Neural progenitor cell (in vitro differentiated cells): Measurements from ENCODE around the gene RABGGTA. TPM values are rescaled to one million over a fixed set of nuclear protein-coding genes. Genes with fewer than 3 reads are reported as not detected.

Experiments
- DNase-seq: peaks from one replicate; pipeline ENCODE4 v3.0.0-alpha.2; 2016; ENCODE audit warnings: low spot score
- H2AFZ ChIP-seq: fragments of 200-600 bp; sonication (generic); replicated peaks from 2 replicates; pipeline ENCODE4 v1.6.1; 2016; ENCODE audit warnings: antibody characterized with exemption
- H3F3A ChIP-seq: fragments of 200-600 bp; sonication (generic); 2 replicates; pipeline ENCODE4 v1.6.1; 2016; ENCODE audit warnings: antibody characterized with exemption, low read depth
- H3K27ac ChIP-seq: fragments of 200-600 bp; sonication (generic); 2 replicates; pipeline ENCODE4 v1.5.1; 2016; ENCODE audit warnings: mild to moderate bottlenecking
- H3K27me3 ChIP-seq: fragments of 200-600 bp; sonication (generic); 2 replicates; pipeline ENCODE4 v1.6.1; 2016; ENCODE audit warnings: mild to moderate bottlenecking, moderate library complexity
- H3K36me3 ChIP-seq: fragments of 200-600 bp; sonication (generic); 2 replicates; pipeline ENCODE4 v1.5.1; 2016
- H3K4me1 ChIP-seq: fragments of 200-600 bp; sonication (generic); 2 replicates; pipeline ENCODE4 v1.6.1; 2016; ENCODE audit warnings: mixed run types
- H3K4me2 ChIP-seq: fragments of 200-600 bp; sonication (generic); 2 replicates; pipeline ENCODE4 v1.6.1; 2016
- H3K4me3 ChIP-seq: fragments of 200-600 bp; sonication (generic); 2 replicates; pipeline ENCODE4 v1.5.1; 2016
- H3K79me2 ChIP-seq: fragments of 200-600 bp; sonication (generic); 2 replicates; pipeline ENCODE4 v1.6.1; 2016; ENCODE audit warnings: low read depth
- H3K9ac ChIP-seq: fragments of 200-600 bp; sonication (generic); 2 replicates; pipeline ENCODE4 v1.6.1; 2016
- H3K9me3 ChIP-seq: fragments of 200-600 bp; sonication (generic); 2 replicates; pipeline ENCODE4 v1.5.1; 2016; ENCODE audit warnings: low read depth
- H4K20me1 ChIP-seq: fragments of 200-600 bp; sonication (generic); 2 replicates; pipeline ENCODE4 v1.6.1; 2016; ENCODE audit warnings: low read depth
- H3K27ac Mint-ChIP-seq: 3 replicates; pipeline ENCODE4 v1.8.0; 2021; ENCODE audit warnings: mixed read lengths
- H3K27me3 Mint-ChIP-seq: 2 replicates; pipeline ENCODE4 v1.8.0; 2022; ENCODE audit warnings: low read depth, mild to moderate bottlenecking, inconsistent platforms, moderate library complexity, mixed read lengths; ENCODE audit not compliant: insufficient read depth
- H3K36me3 Mint-ChIP-seq: 3 replicates; pipeline ENCODE4 v1.8.0; 2021; ENCODE audit warnings: mixed read lengths
- H3K4me1 Mint-ChIP-seq: 3 replicates; pipeline ENCODE4 v1.8.0; 2021; ENCODE audit warnings: mixed read lengths
- H3K4me3 Mint-ChIP-seq: 3 replicates; pipeline ENCODE4 v1.8.0; 2021; ENCODE audit warnings: mild to moderate bottlenecking, moderate library complexity, mixed read lengths
- H3K9me3 Mint-ChIP-seq: 3 replicates; pipeline ENCODE4 v1.8.0; 2020; ENCODE audit warnings: mixed read lengths
- CTCF ChIP-seq: fragments of 200-600 bp; sonication (generic); IDR thresholded peaks from 2 replicates; pipeline ENCODE4 v1.5.1; 2017; ENCODE audit warnings: antibody characterized with exemption, mild to moderate bottlenecking
- EZH2 ChIP-seq: fragments of 200-600 bp; sonication (generic); IDR thresholded peaks from 2 replicates; pipeline ENCODE4 v1.6.1; 2017; ENCODE audit warnings: antibody characterized with exemption, mild to moderate bottlenecking, moderate library complexity
- EZH2phosphoT487 ChIP-seq: fragments of 200-600 bp; sonication (generic); IDR thresholded peaks from 2 replicates; pipeline ENCODE4 v1.6.1; 2017; ENCODE audit warnings: antibody characterized with exemption
- total RNA-seq: library from RNA; depleted of rRNA; stranded (reverse); fragments of >200 nt; gene quantifications from 2 replicates; pipeline ENCODE4 v1.2.3, GENCODE V29; 2015; ENCODE audit warnings: low replicate concordance

Gene RABGGTA
- total RNA-seq, 1 donor from 2014 or later: 7.1 TPM

GRCh38 chr14:24290746-24291145, 19.3 kb upstream of the RABGGTA start:
- Mint-ChIP-seq H3K9me3 (no peaks in the 10 kb centered on the region), H3K27me3 (no peaks in the 10 kb centered on the region), H3K4me3 (no peak overlapping the region), H3K4me1 (no peaks in the 10 kb centered on the region), H3K36me3 (peaks cover 7% of the 10 kb centered on the region), H3K27ac (no peak overlapping the region)
- no peak overlapping the region for H3K4me2 ChIP-seq
- TF ChIP-seq EZH2: no peak
- no peak for TF ChIP-seq CTCF
- TF ChIP-seq EZH2phosphoT487: no peak
- H2AFZ ChIP-seq: no peak overlapping the region
- H3K79me2 ChIP-seq: no peaks in the 10 kb centered on the region
- no peaks in the 10 kb centered on the region for H3F3A ChIP-seq
- peak overlapping the region; percentile 13 for H3K9ac ChIP-seq
- H3K27ac ChIP-seq: no peak overlapping the region
- H3K9me3 ChIP-seq: no peaks in the 10 kb centered on the region
- H3K27me3 ChIP-seq: no peaks in the 10 kb centered on the region
- no peak for DNase-seq
- no peak overlapping the region for H3K4me3 ChIP-seq
- no peaks in the 10 kb centered on the region for H3K4me1 ChIP-seq
- no peaks in the 10 kb centered on the region for H4K20me1 ChIP-seq
- H3K36me3 ChIP-seq: no peaks in the 10 kb centered on the region

- H3K27ac ChIP-seq: no peak overlapping the region
- no peak for TF ChIP-seq CTCF
- TF ChIP-seq EZH2: no peak
- no peak for TF ChIP-seq EZH2phosphoT487
- H3K36me3 ChIP-seq: no peaks in the 10 kb centered on the region
- H3K9me3 ChIP-seq: no peaks in the 10 kb centered on the region
- Mint-ChIP-seq H3K27ac (no peak overlapping the region), H3K27me3 (peaks cover 2% of the 10 kb centered on the region), H3K4me1 (no peaks in the 10 kb centered on the region), H3K9me3 (no peaks in the 10 kb centered on the region), H3K36me3 (peaks cover 7% of the 10 kb centered on the region), H3K4me3 (no peak overlapping the region)
- H3K4me1 ChIP-seq: no peaks in the 10 kb centered on the region
- H3K4me2 ChIP-seq: no peak overlapping the region
- no peaks in the 10 kb centered on the region for H4K20me1 ChIP-seq
- H3K9ac ChIP-seq: peak overlapping the region; percentile 13
- no peak overlapping the region for H3K4me3 ChIP-seq
- DNase-seq: no peak
- H3F3A ChIP-seq: no peaks in the 10 kb centered on the region
- no peak overlapping the region for H2AFZ ChIP-seq
- no peaks in the 10 kb centered on the region for H3K27me3 ChIP-seq
- no peaks in the 10 kb centered on the region for H3K79me2 ChIP-seq
These were observed 18.4 kb upstream of the RABGGTA start for GRCh38 chr14:24289649-24290280.

- H3K4me2 ChIP-seq: no peak overlapping the region
- no peak overlapping the region for H3K27ac Mint-ChIP-seq
- no peaks in the 10 kb centered on the region for H3K4me1 ChIP-seq
- no peak overlapping the region for H3K27ac ChIP-seq
- peaks cover 7% of the 10 kb centered on the region for H3K36me3 Mint-ChIP-seq
- H3K36me3 ChIP-seq: no peaks in the 10 kb centered on the region
- no peak overlapping the region for H3K4me3 Mint-ChIP-seq
- no peaks in the 10 kb centered on the region for H3K9me3 ChIP-seq
- no peaks in the 10 kb centered on the region for H3K79me2 ChIP-seq
- H3K9ac ChIP-seq: no peak overlapping the region
- no peak for DNase-seq
- no peaks in the 10 kb centered on the region for H3K4me1 Mint-ChIP-seq
- no peak for TF ChIP-seq CTCF
- TF ChIP-seq EZH2: no peak
- no peak for TF ChIP-seq EZH2phosphoT487
- no peaks in the 10 kb centered on the region for H3K9me3 Mint-ChIP-seq
- H3F3A ChIP-seq: no peaks in the 10 kb centered on the region
- no peaks in the 10 kb centered on the region for H4K20me1 ChIP-seq
- H3K27me3 ChIP-seq: no peaks in the 10 kb centered on the region
- H3K4me3 ChIP-seq: no peak overlapping the region
- peaks cover 2% of the 10 kb centered on the region for H3K27me3 Mint-ChIP-seq
- no peak overlapping the region for H2AFZ ChIP-seq
These were observed 15.6 kb upstream of the RABGGTA start for GRCh38 chr14:24286996-24287395.
